Measurements from ENCODE around the gene STAT4. TPM values are rescaled to one million over a fixed set of nuclear protein-coding genes. Genes with fewer than 3 reads are reported as not detected.

STAT4 gene, protein sequence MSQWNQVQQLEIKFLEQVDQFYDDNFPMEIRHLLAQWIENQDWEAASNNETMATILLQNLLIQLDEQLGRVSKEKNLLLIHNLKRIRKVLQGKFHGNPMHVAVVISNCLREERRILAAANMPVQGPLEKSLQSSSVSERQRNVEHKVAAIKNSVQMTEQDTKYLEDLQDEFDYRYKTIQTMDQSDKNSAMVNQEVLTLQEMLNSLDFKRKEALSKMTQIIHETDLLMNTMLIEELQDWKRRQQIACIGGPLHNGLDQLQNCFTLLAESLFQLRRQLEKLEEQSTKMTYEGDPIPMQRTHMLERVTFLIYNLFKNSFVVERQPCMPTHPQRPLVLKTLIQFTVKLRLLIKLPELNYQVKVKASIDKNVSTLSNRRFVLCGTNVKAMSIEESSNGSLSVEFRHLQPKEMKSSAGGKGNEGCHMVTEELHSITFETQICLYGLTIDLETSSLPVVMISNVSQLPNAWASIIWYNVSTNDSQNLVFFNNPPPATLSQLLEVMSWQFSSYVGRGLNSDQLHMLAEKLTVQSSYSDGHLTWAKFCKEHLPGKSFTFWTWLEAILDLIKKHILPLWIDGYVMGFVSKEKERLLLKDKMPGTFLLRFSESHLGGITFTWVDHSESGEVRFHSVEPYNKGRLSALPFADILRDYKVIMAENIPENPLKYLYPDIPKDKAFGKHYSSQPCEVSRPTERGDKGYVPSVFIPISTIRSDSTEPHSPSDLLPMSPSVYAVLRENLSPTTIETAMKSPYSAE
- 3.7 TPM for polyA plus RNA-seq
- long read RNA-seq, donor 1, result 0 reads
- long read RNA-seq, donor 2, result 0 reads
- long read RNA-seq, donor 3, result 0 reads
- long read RNA-seq, donor 4, result 0 reads
- long read RNA-seq, donor 5, result 0 reads
- long read RNA-seq, donor 6, result 0 reads
- long read RNA-seq, donor 7, result 0 reads
- long read RNA-seq, donor 8, result 0 reads
- long read RNA-seq, donor 9, result 0 reads
- long read RNA-seq, donor 10, result 0 reads
- long read RNA-seq, donor 11, result 0 reads

DNA sequence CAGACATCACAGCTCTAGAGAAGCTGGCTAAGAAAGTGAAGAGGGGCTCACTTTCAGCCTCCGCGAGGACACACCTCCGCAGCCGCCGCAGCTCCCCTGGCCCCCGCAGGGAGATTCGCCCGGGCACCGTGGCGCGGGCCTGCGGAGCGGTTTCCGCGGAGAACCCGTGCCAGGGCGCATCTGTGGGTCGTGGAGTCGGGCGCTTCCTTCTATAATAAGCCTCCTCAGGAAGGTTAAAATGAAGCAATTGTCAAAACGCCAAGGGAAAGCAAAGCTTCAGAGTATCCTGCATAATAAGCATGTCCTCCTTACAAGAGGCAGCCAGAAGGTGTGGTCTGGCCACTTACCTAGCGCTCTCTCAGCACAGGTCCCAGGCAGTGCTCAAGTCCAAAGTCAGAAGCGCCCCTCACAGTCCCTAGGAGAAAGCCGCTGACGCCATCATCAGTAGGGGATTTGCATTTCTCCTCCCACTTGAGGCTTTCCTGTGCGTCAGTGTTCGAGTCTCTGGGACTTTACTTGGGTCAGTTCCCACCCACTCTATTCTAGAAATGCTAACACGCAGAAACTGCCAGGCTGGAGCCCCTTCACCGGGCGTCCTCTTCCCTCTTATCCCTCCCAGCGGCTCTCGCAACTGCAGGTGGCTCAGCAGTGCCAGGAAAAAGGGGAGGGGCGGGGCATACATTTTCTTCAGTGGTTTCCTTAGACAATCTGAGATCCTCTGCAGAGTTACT lies at the start of gene STAT4:
Gene STAT4, minus strand, starts transcription at position 395 of the 731 bp plus-strand sequence. CDS start 2,791 bp downstream, outside the sequence.
- H3K27ac ChIP-seq (ENCODE audit: low read length), result peak within 1 kb of the TSS; percentile 57
- no peaks in the 10 kb centered on the region for H3K36me3 ChIP-seq (ENCODE audit: control insufficient read depth, insufficient read depth, low read length)
- peak within 1 kb of the TSS; percentile 68 for H3K4me3 ChIP-seq (ENCODE audit: low read length)
- no CpG with 5 or more reads among the region's 33 CpGs for WGBS (ENCODE audit: insufficient coverage, low lambda C conversion rate)
- peak; percentile 74 to 88 for DNase-seq
- no peaks in the 10 kb centered on the region for H3K4me1 ChIP-seq (ENCODE audit: control insufficient read depth, insufficient read depth, low read length)
- H3K27me3 ChIP-seq (ENCODE audit: control insufficient read depth, insufficient read depth, low read length), result no peaks in the 10 kb centered on the region
- H3K9me3 ChIP-seq (ENCODE audit: control insufficient read depth, low read depth, low read length), result no peaks in the 10 kb centered on the region

DNA sequence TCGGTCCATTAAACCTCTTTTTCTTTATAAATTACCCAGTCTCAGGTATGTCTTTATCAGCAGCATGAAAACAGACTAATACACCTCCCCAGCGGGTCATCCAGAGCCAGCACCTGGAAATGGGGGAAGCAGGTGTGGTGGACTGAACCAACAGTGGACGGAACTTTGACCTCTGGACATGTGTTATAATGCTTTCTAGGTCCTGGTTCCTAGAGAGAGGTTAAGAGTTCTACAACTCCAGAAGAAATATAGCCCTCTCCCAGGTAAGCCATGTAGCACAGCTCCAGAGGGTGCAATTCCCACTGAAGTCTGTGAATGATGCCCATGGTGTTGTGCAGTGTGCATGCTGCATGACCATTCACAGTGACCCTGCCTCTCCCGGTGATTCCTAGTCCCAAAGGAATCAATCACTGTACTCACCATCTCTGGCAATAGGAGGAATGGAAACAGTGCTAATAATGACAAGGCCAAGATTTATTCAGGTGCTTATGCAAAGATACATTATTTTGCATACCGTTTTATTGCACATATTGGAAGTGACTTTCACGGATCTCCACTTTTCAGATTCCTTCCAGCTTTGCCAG lies 49.2 kb upstream of the STAT4 start:
- no peaks in the 10 kb centered on the region for H3K4me1 ChIP-seq (ENCODE audit: control insufficient read depth, insufficient read depth, low read length)
- 100% methylated on average over 2 of the region's 6 CpGs for WGBS (ENCODE audit: insufficient coverage, low lambda C conversion rate)
- no peak overlapping the region for H3K27ac ChIP-seq (ENCODE audit: low read length)
- no peaks in the 10 kb centered on the region for H3K9me3 ChIP-seq (ENCODE audit: control insufficient read depth, low read depth, low read length)
- DNase-seq, result no peak
- H3K4me3 ChIP-seq (ENCODE audit: low read length), result no peak overlapping the region
- H3K27me3 ChIP-seq (ENCODE audit: control insufficient read depth, insufficient read depth, low read length), result no peaks in the 10 kb centered on the region
- H3K36me3 ChIP-seq (ENCODE audit: control insufficient read depth, insufficient read depth, low read length), result no peaks in the 10 kb centered on the region

DNA sequence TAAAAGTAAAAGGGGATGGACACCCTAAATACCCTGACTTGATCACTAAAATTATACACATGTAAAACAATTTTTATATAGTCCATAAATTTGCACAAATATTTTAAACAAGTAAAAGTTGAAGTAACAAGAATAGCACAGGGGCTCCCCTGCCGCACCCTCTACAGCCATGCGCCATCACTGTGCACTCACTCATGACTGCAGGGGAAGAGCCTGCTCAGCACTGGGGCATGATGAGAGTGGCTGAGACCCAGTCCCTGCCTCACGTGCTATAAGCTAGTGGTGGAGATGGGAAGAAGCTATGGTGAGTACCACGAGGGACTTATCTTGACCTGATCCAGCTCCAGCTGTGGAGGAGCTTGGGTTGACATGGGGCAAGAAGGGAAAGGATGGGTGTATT lies 47.5 kb upstream of the STAT4 start:
- Histone ChIP-seq H3K27ac (ENCODE audit: low read length) (no peak overlapping the region), H3K36me3 (ENCODE audit: control insufficient read depth, insufficient read depth, low read length) (no peaks in the 10 kb centered on the region), H3K9me3 (ENCODE audit: control insufficient read depth, low read depth, low read length) (no peaks in the 10 kb centered on the region), H3K27me3 (ENCODE audit: control insufficient read depth, insufficient read depth, low read length) (no peaks in the 10 kb centered on the region), H3K4me3 (ENCODE audit: low read length) (no peak overlapping the region), H3K4me1 (ENCODE audit: control insufficient read depth, insufficient read depth, low read length) (no peaks in the 10 kb centered on the region)
- DNase-seq, result no peak
- WGBS (ENCODE audit: insufficient coverage, low lambda C conversion rate), result no CpG with 5 or more reads among the region's 4 CpGs

DNA sequence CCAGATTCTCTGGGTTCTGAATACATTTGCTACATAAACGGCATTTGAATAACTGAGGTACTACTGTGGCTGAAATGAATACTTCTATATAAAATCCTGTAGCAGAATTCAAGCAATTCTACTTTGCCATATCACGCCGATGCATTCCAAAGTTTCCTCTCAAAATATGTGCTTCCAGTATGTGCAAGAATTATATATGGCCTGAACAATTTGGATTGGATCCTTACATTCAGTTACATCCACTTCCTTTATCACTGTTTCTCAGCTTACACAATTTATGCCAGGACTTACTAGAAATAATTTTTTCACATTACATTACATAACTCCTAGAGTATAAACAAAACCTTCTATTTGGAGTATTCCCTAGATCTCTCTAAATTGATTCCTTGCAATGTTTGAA lies 46.3 kb upstream of the STAT4 start:
- no peak for DNase-seq
- H3K36me3 ChIP-seq (ENCODE audit: control insufficient read depth, insufficient read depth, low read length), result no peaks in the 10 kb centered on the region
- H3K4me1 ChIP-seq (ENCODE audit: control insufficient read depth, insufficient read depth, low read length), result no peaks in the 10 kb centered on the region
- no peak overlapping the region for H3K4me3 ChIP-seq (ENCODE audit: low read length)
- H3K27ac ChIP-seq (ENCODE audit: low read length), result no peak overlapping the region
- no peaks in the 10 kb centered on the region for H3K27me3 ChIP-seq (ENCODE audit: control insufficient read depth, insufficient read depth, low read length)
- 78% methylated on average over 2 of the region's 3 CpGs for WGBS (ENCODE audit: insufficient coverage, low lambda C conversion rate)
- no peaks in the 10 kb centered on the region for H3K9me3 ChIP-seq (ENCODE audit: control insufficient read depth, low read depth, low read length)

DNA sequence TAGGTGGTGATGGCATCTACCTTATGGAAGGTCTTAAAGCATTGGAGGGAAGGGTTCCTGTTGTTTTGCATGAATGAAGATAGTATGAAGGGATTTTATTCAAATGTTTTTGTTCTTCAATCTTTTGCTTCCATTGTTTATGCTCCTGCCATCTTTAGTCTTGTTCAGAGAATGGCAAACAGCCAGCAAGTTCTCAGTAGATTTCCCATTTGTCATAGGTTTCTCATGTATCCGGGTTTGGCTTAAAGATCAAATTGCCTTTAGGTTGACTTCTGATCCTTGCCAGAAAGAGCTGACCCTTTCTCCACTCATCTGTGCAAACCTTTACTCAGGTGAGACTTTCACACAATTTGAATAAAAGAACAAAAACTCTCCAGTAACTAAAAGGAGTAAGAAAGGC lies 44.2 kb upstream of the STAT4 start:
- no CpG with 5 or more reads among the region's 1 CpG for WGBS (ENCODE audit: insufficient coverage, low lambda C conversion rate)
- Histone ChIP-seq H3K27me3 (ENCODE audit: control insufficient read depth, insufficient read depth, low read length) (no peaks in the 10 kb centered on the region), H3K36me3 (ENCODE audit: control insufficient read depth, insufficient read depth, low read length) (no peaks in the 10 kb centered on the region), H3K27ac (ENCODE audit: low read length) (no peak overlapping the region), H3K9me3 (ENCODE audit: control insufficient read depth, low read depth, low read length) (no peaks in the 10 kb centered on the region), H3K4me3 (ENCODE audit: low read length) (no peak overlapping the region), H3K4me1 (ENCODE audit: control insufficient read depth, insufficient read depth, low read length) (no peaks in the 10 kb centered on the region)
- no peak for DNase-seq

DNA sequence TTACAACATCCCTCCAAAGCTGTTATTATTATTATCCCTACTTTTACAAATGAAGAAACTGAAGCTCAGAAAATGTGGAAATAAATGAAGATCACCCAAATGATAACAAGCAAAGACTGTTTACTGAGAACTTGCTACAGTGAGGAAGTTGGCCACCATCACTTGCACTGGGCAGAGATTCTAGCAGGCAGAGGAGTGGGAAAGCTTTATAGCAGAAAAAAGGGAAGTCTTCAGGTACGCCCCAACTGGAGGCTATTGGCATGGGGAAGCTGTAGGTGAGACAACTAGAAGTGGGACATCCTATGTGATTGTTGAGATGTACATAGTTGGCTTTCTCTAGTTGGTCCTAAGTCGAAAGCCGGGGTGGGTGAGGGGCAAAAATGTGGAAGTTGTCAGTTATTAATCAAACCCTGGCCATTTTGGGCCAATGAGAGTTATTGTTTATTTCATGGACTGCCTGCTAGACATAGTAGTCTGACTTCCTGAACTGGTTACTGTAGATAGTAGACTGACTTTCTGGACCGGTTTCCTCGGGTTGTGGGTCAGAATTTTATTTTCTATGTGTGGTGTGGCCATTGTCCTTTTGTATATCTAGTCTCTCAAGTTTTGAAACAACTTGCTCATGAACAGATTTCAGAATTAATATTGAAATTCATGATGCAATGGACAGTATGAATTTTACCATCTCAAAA lies 40.2 kb upstream of the STAT4 start:
- Histone ChIP-seq H3K4me1 (ENCODE audit: control insufficient read depth, insufficient read depth, low read length) (no peaks in the 10 kb centered on the region), H3K36me3 (ENCODE audit: control insufficient read depth, insufficient read depth, low read length) (no peaks in the 10 kb centered on the region), H3K27ac (ENCODE audit: low read length) (no peak overlapping the region), H3K27me3 (ENCODE audit: control insufficient read depth, insufficient read depth, low read length) (no peaks in the 10 kb centered on the region), H3K4me3 (ENCODE audit: low read length) (no peak overlapping the region), H3K9me3 (ENCODE audit: control insufficient read depth, low read depth, low read length) (no peaks in the 10 kb centered on the region)
- no CpG with 5 or more reads among the region's 5 CpGs for WGBS (ENCODE audit: insufficient coverage, low lambda C conversion rate)
- DNase-seq, result no peak

DNA sequence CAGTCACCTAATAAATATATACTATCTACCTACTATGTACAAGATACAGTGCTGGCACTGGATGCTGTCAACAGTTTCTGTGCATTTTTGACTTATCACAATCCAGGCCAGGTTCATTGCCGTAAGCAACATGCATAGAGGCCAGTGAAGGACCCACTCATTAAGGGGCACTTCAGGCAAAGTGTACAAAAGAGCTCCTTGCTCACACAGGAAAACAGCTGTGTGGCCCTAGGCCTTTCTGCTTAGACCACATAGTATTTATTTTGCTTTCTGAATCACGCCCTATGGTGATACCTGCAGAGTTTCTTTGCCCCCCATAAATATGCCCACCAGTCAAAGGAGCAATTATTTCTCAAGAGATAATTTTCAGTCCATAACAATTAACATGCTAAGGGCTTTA lies 39.6 kb upstream of the STAT4 start:
- no peaks in the 10 kb centered on the region for H3K4me1 ChIP-seq (ENCODE audit: control insufficient read depth, insufficient read depth, low read length)
- no peak overlapping the region for H3K27ac ChIP-seq (ENCODE audit: low read length)
- no peaks in the 10 kb centered on the region for H3K36me3 ChIP-seq (ENCODE audit: control insufficient read depth, insufficient read depth, low read length)
- H3K27me3 ChIP-seq (ENCODE audit: control insufficient read depth, insufficient read depth, low read length), result no peaks in the 10 kb centered on the region
- no peak for DNase-seq
- no CpG with 5 or more reads among the region's 2 CpGs for WGBS (ENCODE audit: insufficient coverage, low lambda C conversion rate)
- no peak overlapping the region for H3K4me3 ChIP-seq (ENCODE audit: low read length)
- H3K9me3 ChIP-seq (ENCODE audit: control insufficient read depth, low read depth, low read length), result no peaks in the 10 kb centered on the region

DNA sequence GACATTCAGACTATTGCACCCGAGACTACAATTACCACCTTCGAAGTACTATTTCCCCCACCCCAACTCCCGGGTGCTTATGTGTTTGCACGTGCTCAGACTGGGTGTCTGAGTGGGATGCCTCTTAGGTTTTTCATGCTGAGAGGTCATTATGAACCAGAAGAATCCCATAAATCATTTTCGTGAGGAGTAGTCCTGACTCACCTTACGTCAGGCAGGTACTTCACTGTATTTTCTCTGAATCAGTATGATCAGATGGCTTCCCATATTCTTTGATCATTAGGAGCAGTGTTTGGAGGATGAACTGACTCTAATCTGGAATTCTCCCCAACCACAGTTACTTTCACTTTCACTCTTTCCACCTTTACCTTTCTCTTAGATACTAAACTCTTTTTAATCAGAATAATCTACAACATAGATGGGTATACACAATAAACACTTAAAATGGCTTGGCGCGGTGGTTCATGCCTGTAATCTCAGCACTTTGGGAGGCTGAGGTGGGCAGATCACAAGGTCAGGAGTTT lies 38.4 kb upstream of the STAT4 start:
- 100% methylated on average over 1 of the region's 8 CpGs for WGBS (ENCODE audit: insufficient coverage, low lambda C conversion rate)
- Histone ChIP-seq H3K4me3 (ENCODE audit: low read length) (no peak overlapping the region), H3K27ac (ENCODE audit: low read length) (no peak overlapping the region), H3K36me3 (ENCODE audit: control insufficient read depth, insufficient read depth, low read length) (no peaks in the 10 kb centered on the region), H3K9me3 (ENCODE audit: control insufficient read depth, low read depth, low read length) (no peaks in the 10 kb centered on the region), H3K4me1 (ENCODE audit: control insufficient read depth, insufficient read depth, low read length) (no peaks in the 10 kb centered on the region), H3K27me3 (ENCODE audit: control insufficient read depth, insufficient read depth, low read length) (no peaks in the 10 kb centered on the region)
- DNase-seq, result no peak

DNA sequence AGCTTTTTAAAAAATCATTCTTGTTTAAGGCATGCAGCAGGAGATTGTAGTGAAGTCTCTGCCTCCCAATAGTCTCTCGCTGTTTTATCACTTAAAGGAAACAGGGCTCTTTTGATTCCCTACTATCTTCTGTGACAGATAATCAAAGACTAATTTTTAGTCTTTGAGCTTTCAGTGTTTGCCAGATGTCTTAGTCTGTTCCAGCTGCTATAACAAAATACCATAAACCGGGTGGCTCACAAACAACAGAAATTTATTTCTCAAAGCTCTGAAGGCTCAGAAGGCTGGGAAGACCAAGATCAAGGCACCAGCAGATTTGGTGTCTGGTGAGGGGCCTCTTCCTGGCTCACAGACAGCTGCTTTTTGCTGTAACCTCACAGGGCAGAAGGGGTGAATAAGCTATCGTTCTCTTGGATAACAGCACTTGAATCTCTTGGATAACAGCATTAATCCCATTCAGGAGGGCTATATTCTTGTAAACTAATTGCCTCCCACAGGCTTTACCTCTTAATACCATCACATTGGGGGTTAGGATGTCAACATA lies 37.8 kb upstream of the STAT4 start:
- no peaks in the 10 kb centered on the region for H3K36me3 ChIP-seq (ENCODE audit: control insufficient read depth, insufficient read depth, low read length)

More for the DNA sequence above, 37.8 kb upstream of the STAT4 start:
- no peak for DNase-seq
- 80% methylated on average over 1 of the region's 3 CpGs for WGBS (ENCODE audit: insufficient coverage, low lambda C conversion rate)
- no peaks in the 10 kb centered on the region for H3K9me3 ChIP-seq (ENCODE audit: control insufficient read depth, low read depth, low read length)
- H3K27ac ChIP-seq (ENCODE audit: low read length), result no peak overlapping the region
- no peaks in the 10 kb centered on the region for H3K27me3 ChIP-seq (ENCODE audit: control insufficient read depth, insufficient read depth, low read length)
- no peak overlapping the region for H3K4me3 ChIP-seq (ENCODE audit: low read length)
- no peaks in the 10 kb centered on the region for H3K4me1 ChIP-seq (ENCODE audit: control insufficient read depth, insufficient read depth, low read length)

Measured in large intestine (tissue), 12 donors.